Putamen (tissue), 1 donor: ENCODE data around the gene OR2T5.
"Not testable (repeated sequence)": the region's sequence is repeated elsewhere in the genome, so short reads cannot be mapped to it uniquely, and the experiment has no call there.

Source experiments
- DNase-seq: peaks from one replicate; pipeline ENCODE4 v3.0.0-alpha.2; 2016; ENCODE audit warnings: low spot score

OR2T5 gene

DNA sequence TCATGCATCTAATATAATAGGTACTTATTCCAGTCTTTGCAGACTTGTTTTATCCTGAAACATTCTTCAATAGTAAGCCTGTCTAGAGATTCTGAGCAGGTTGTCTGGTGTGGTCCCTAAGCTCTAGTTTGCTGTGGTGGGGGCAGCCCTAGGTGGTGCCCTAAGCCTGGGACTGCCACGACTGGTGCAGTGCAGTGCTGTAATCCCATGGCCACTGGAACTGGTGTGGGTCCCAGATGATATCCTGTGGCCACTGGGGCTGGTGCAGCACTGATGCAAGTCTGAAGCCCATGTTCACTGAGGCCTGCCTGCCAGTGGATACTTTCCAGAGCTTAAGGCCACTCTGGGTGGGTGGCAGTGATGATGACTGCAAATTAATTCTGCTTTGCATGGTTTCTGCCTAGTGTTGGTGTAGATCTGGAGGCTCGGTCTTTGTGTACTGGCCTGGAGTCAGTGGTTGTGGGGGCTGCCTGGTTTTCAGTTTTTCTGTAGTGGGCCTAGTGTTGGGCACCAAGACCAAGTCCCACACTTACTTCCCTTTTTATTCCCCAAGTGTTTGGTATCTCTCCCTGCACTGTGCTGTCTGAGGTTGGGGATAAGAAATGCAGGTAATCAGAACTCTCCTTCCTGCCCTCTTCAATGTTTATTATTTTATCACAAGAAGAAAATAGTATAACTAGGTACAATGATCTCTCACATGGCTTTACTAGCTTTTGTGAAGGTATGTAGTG, 12.1 kb downstream of the OR2T5 start:
- DNase-seq = not testable (repeated sequence)

DNA sequence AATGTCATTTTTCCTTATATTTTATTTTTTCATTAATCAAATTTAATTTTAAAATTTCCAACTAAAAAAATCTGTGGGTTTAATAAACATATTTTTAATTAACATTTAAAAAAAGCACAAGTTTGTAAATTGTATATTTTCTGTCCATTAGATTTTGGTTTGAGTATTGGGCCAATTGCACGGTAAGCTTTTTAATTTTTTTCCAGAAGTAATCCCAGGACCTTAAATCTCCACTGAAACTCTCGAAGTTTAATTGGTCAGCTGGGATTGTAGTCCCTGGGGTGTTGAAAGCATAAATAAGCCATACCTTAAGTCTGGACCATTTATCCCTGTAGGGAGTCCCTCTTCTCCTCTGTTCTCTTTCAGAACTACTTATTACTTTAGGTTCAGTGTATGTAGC, 19.4 kb downstream of the OR2T5 start, which contains the start of gene OR2G6:
TSS of gene OR2G6 (plus strand) at position 301 of the 400 bp plus-strand sequence. CDS start 13,574 bp downstream, outside the sequence.
- not testable (repeated sequence) for DNase-seq

DNA sequence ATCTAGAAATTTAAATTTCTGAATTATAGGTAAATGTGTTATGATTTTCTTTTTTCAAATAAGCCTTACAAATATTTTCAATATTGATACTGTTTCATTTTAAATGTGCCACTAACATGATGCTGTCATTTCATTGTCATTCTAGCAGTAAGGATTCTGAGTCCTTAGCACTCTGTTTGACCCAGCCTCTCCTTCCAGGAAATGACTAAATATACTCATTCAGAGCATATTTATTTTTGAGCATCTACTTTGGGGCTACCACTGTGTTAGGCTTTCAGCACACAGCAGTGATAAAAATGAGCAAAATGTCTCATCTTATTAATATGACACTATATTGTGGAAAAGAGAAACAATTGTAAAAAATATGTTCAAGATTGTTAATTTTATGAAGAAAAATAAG, 21.8 kb downstream of the OR2T5 start:
- DNase-seq = not testable (repeated sequence)

DNA sequence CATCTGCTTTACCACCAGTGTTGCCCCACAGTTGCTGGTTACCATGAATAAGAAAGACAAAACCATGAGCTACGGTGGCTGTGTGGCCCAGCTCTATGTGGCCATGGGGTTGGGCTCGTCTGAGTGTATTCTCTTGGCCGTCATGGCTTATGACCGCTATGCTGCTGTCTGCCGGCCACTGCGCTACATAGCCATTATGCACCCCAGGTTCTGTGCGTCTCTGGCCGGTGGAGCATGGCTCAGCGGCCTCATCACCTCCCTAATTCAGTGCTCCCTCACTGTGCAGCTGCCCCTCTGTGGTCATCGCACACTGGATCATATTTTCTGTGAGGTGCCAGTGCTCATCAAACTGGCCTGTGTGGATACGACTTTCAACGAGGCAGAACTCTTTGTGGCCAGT, 33.5 kb downstream of the OR2T5 start:
- DNase-seq = no peak

DNA sequence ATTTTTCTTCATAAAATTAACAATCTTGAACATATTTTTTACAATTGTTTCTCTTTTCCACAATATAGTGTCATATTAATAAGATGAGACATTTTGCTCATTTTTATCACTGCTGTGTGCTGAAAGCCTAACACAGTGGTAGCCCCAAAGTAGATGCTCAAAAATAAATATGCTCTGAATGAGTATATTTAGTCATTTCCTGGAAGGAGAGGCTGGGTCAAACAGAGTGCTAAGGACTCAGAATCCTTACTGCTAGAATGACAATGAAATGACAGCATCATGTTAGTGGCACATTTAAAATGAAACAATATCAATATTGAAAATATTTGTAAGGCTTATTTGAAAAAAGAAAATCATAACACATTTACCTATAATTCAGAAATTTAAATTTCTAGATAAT, 49.1 kb downstream of the OR2T5 start:
- not testable (repeated sequence) for DNase-seq
